ENCODE results near the gene NUDT3.

Gene NUDT3

DNA sequence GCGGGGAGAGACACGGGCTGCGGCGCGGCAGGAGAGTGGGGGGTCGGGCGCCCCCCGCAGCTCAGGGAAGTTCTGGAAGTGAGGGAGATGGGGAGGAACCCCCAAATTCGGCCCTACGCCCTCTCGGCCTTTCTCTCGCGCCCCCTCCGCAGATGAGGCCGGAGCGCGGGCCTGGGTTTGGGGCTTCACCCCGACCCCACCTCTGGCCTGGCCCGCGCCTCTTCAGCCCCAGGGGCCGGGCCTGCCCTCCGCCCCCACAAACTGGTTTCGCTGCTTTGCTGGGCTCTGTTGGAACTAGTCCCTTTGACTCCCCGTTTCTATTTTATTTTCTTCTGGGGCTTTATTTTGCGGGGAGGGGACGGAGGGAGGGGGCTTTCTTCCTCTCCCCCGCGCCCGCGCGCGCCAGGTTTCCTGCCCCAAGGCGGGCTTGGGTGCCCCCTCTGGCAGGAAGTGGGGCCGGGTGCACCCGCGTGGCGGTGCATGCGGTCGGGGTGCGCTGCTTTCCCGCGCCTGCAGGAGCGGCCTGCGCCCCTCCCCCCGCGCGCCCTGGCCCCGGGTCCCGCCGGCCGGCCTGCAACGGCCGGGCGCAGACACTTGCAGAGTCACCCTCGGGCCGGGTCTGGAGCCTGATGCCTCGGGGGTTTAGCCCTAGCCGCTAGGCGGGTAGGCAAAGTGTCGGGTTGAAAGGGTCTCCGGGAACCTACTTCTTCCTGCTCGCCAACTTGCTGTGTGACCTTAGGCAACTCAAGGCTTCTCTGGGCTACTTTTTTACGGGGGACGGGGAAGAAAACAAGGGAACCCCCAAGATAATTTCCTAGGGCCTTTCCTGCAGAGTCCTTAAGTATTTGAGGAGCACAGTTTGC lies 154.5 kb downstream of the NUDT3 start:
- intact Hi-C loops (cut with DNase I; ENCODE audit: low total_unique reads) = no loop called here
- H3K27ac ChIP-seq = peak overlapping the region; percentile 34 to 56
- no peaks in the 10 kb centered on the region for H3K27me3 ChIP-seq

DNA sequence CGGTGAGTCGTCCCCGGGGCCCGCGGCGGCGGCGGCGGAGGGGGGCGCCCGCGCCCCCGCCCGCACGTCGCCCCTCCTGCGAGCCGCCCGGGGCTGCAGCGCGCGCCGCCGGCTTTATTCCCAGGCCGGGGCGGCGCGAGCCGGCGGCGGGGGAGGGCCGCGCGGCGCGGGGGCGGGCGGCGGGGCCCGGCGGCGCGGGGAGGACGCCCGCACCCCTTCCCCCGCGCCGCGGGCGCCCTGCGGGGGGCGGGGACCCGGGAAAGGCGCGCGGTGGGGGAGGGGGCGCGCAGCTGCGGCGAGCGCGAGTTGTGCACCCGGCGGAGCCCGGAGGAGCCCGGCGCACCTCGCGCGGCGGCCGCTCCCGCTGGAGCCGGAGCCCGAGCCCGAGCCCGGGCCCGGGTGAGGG lies 155.2 kb downstream of the NUDT3 start:
- no peak for DNase-seq
- no peaks in the 10 kb centered on the region for H3K9me3 ChIP-seq
- intact Hi-C loops (cut with DNase I; ENCODE audit: low total_unique reads) = no loop called here
- peak overlapping the region; percentile 81 to 83 for H3K27ac ChIP-seq
- no peaks in the 10 kb centered on the region for H3K27me3 ChIP-seq
- peaks cover 0 to 24% (median 17%) of the 10 kb centered on the region in 4 donors for H3K4me1 ChIP-seq
- TF ChIP-seq, protein P1, sequence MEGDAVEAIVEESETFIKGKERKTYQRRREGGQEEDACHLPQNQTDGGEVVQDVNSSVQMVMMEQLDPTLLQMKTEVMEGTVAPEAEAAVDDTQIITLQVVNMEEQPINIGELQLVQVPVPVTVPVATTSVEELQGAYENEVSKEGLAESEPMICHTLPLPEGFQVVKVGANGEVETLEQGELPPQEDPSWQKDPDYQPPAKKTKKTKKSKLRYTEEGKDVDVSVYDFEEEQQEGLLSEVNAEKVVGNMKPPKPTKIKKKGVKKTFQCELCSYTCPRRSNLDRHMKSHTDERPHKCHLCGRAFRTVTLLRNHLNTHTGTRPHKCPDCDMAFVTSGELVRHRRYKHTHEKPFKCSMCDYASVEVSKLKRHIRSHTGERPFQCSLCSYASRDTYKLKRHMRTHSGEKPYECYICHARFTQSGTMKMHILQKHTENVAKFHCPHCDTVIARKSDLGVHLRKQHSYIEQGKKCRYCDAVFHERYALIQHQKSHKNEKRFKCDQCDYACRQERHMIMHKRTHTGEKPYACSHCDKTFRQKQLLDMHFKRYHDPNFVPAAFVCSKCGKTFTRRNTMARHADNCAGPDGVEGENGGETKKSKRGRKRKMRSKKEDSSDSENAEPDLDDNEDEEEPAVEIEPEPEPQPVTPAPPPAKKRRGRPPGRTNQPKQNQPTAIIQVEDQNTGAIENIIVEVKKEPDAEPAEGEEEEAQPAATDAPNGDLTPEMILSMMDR (IDR thresholded peaks at IDR 0.05) = no peak
- peaks cover 0 to 18% (median 0%) of the 10 kb centered on the region in 3 donors for H3K36me3 ChIP-seq
- H3K4me3 ChIP-seq = peak overlapping the region; percentile 71 to 74

More for the DNA sequence above, 154.5 kb downstream of the NUDT3 start:
- Histone ChIP-seq H3K36me3 (peaks cover 0 to 25% (median 0%) of the 10 kb centered on the region in 3 donors), H3K4me3 (peak overlapping the region; percentile 71 to 74), H3K9me3 (no peaks in the 10 kb centered on the region), H3K4me1 (peaks cover 0 to 24% (median 17%) of the 10 kb centered on the region in 4 donors)
- TF ChIP-seq, protein P1 (IDR thresholded peaks at IDR 0.05) = peak in 1 of 2 experiments; percentile 17
- peak in 1 of 2 donors; percentile 69 for DNase-seq

DNA sequence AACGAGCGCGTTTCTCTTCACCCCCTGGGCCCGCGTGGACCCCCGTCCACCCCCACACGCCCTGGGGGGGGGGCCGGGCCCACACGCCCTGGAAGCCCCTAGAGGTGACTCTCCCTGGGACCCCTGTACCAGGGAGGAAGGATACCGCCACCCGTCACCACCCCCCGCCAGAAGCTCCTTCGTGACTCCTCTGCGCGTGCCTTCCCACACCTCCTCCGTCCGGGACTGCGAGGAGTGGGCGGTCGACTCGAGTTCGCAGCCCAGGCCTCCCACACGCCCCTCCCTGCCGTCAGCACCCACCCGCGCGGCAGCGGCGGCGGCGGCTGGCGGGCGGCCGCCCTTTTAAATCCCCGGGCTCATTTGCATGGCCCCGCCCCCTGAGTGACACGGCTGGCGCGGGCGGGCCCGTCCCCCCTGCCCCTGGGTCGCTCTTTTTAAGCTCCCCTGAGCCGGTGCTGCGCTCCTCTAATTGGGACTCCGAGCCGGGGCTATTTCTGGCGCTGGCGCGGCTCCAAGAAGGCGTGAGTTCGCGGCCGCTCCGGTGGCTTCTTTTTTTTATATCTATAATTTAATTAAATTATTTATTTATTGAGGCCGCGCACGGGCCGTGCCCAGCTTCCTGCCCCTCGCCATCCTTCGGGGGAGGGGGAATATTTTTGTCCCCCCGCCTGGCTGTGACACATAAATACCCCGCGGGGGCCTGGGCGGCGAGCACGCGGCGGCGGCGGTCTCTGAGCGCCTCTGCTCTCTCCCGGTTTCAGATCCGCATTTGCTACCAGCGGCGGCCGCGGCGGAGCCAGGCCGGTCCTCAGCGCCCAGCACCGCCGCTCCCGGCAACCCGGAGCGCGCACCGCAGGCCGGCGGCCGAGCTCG lies 155.8 kb downstream of the NUDT3 start, which contains the start of gene HMGA1:
Gene HMGA1, plus strand, starts transcription at position 431 of the 873 bp plus-strand sequence. CDS start 3,908 bp downstream, outside the sequence.
- intact Hi-C loops (cut with DNase I; ENCODE audit: low total_unique reads) = no loop called here
- H3K27ac ChIP-seq = peak within 1 kb of the TSS; percentile 81 to 83
- no peaks in the 10 kb centered on the region for H3K27me3 ChIP-seq
- H3K36me3 ChIP-seq = peaks cover 0 to 12% (median 0%) of the 10 kb centered on the region in 3 donors
- H3K4me3 ChIP-seq = peak within 1 kb of the TSS; percentile 71 to 74
- H3K4me1 ChIP-seq = peaks cover 0 to 24% (median 17%) of the 10 kb centered on the region in 4 donors
- TF ChIP-seq, protein P1 (IDR thresholded peaks at IDR 0.05) = no peak
- no peaks in the 10 kb centered on the region for H3K9me3 ChIP-seq
- peak; percentile 80 to 91 for DNase-seq

DNA sequence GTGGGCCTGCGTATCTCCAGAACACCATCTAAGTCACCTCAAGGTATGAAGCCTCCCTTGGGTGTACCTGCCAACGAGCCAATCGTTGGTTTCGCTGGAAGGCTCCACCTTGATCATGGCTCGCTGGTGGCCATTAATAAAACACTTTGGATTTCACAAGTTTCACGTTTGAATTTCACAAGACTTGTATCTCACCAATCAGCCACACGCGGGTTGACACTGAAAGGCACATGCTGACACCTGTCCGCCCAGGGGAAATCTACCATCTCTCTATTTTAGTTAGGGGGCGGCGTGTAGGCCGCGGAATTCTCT lies 156.4 kb downstream of the NUDT3 start:
- H3K27me3 ChIP-seq = no peaks in the 10 kb centered on the region
- H3K9me3 ChIP-seq = no peaks in the 10 kb centered on the region
- H3K27ac ChIP-seq = peak overlapping the region; percentile 81 to 83
- intact Hi-C loops (cut with DNase I; ENCODE audit: low total_unique reads) = no loop called here
- H3K36me3 ChIP-seq = peaks cover 0 to 6% (median 0%) of the 10 kb centered on the region in 3 donors
- DNase-seq = no peak
- peak overlapping the region; percentile 71 to 74 for H3K4me3 ChIP-seq
- TF ChIP-seq, protein P1 (IDR thresholded peaks at IDR 0.05) = no peak
- peaks cover 0 to 24% (median 17%) of the 10 kb centered on the region in 4 donors for H3K4me1 ChIP-seq

DNA sequence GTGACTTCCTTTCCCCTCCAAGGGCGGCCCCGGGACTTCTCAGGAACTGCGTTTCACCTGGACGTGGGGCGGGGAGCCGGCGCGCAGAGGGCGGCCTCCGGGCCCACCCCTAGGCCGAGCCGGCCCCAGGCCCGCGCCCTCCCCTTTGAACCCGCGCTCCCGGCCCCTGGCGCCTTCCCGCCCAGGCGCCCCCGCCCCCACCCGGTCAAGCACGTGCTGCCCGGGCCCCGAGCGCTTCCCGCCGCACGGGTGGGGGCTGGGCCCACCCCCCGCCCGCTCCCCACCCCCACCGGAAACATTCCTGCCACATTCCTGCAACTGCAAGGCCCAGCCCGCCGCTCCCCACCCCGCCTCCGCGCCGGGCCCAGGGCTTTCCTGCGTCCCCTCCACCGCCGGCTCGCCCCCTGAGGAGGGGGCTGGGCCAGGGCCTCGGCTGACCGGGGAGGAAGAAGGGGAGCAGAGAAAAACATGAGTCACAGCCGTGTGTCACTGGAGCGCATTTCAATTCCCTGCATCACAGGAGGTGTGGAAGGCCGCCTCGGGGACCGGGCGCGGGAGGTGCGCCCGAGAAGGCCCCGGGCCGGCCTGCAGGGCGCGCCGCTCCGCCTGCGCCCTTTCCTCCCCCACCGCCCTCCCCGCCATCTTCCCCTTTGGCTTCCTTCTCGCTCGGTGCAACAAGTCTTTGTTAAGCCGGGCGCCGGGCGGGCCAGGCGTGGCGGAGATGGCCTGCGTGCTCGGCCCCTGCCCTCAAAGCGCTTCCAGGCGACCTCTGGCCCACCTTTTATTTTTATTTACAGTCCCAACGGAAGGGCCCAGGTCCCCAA lies 156.9 kb downstream of the NUDT3 start:
- intact Hi-C loops (cut with DNase I; ENCODE audit: low total_unique reads) = no loop called here
- TF ChIP-seq, protein P1 (IDR thresholded peaks at IDR 0.05) = no peak
- peaks cover 0 to 24% (median 17%) of the 10 kb centered on the region in 4 donors for H3K4me1 ChIP-seq
- peaks cover 0 to under 1% (median 0%) of the 10 kb centered on the region in 3 donors for H3K36me3 ChIP-seq
- H3K4me3 ChIP-seq = peak overlapping the region; percentile 71 to 74
- peak overlapping the region; percentile 81 to 83 for H3K27ac ChIP-seq
- DNase-seq = peak; percentile 41 to 76
- no peaks in the 10 kb centered on the region for H3K9me3 ChIP-seq
- no peaks in the 10 kb centered on the region for H3K27me3 ChIP-seq
